Breast epithelium (tissue), 3 donors: ENCODE results near the gene TMEM45A.

Experiments
- POLR2A ChIP-seq: fragments of 450-650 bp; IDR thresholded peaks from one replicate; pipeline ENCODE4 v1.6.1; 2016; ENCODE audit warnings: antibody characterized with exemption, mild to moderate bottlenecking, moderate library complexity
- POLR2AphosphoS5 ChIP-seq, 3 donors: sonication (generic); formaldehyde crosslinking; IDR thresholded peaks; one replicate each; pipeline ENCODE4 v1.6.1; 2017; ENCODE audit warnings: antibody characterized with exemption in 3 of 3
- TF ChIP-seq, protein P1 (sequence below), 3 donors: fragments of 450-650 bp; IDR thresholded peaks; one replicate each; pipeline ENCODE4 v1.5.1; 2016 to 2017; ENCODE audit warnings: antibody characterized with exemption in 3 of 3, mild to moderate bottlenecking in 3 of 3, moderate library complexity in 3 of 3

DNA sequence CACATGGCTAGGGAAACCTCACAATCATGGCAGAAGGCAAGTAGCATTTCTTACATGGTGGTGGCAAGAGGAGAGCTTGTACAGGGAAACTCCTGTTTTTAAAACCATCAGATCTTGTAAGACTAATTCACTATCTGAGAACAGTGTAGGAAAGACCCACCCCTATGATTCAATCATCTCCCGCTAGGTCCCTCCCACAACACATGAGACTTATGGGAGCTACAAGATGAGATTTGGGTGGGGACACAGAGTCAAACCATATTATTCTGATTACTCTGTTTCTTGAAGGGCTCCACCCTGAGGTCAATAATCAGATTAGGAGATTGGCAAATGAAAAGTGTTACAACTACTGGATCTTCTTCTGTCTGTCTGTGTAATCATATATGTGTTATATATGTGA is 21.5 kb upstream of the TMEM45A start:
- TF ChIP-seq, protein P1, sequence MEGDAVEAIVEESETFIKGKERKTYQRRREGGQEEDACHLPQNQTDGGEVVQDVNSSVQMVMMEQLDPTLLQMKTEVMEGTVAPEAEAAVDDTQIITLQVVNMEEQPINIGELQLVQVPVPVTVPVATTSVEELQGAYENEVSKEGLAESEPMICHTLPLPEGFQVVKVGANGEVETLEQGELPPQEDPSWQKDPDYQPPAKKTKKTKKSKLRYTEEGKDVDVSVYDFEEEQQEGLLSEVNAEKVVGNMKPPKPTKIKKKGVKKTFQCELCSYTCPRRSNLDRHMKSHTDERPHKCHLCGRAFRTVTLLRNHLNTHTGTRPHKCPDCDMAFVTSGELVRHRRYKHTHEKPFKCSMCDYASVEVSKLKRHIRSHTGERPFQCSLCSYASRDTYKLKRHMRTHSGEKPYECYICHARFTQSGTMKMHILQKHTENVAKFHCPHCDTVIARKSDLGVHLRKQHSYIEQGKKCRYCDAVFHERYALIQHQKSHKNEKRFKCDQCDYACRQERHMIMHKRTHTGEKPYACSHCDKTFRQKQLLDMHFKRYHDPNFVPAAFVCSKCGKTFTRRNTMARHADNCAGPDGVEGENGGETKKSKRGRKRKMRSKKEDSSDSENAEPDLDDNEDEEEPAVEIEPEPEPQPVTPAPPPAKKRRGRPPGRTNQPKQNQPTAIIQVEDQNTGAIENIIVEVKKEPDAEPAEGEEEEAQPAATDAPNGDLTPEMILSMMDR (IDR thresholded peaks at IDR 0.05) = no peak
- no peak for TF ChIP-seq POLR2AphosphoS5 (IDR thresholded peaks at IDR 0.05)
- no peak for TF ChIP-seq POLR2A
